GM08714 (cell line): Measurements from ENCODE around the gene EPHX1.
"Not testable (repeated sequence)": the region's sequence is repeated elsewhere in the genome, so short reads cannot be mapped to it uniquely, and the experiment has no call there.

Experiments
- H3K4me3 ChIP-seq: fragments of 200-500 bp; sonication (Bioruptor generic); 2 replicates; pipeline ENCODE4 v1.5.1; 2014; ENCODE audit warnings: mild to moderate bottlenecking, low read length, inconsistent platforms
- ZNF274 ChIP-seq: IDR thresholded peaks from 2 replicates; pipeline ENCODE4 v1.6.1; 2012; ENCODE audit warnings: mild to moderate bottlenecking, low read depth, low read length

EPHX1 gene

DNA sequence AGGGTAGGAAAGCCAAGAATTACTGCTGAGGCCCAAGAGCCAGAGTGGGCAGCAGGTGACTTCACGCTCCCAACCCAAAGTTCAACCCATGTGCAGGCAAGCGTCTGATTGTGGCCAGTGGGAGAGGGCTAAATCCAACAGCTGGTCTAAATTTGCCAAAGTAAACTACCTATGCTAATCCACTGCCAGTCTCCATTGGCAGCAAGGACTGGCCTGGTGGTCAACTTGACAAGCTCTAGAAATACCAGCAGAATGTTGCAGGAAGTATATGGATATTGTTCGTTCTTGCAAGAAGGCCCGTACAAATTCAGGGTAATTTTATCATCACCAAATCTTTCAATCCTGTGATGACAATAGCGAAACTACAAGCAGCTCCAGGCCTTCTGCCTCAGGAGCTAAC, 70.7 kb downstream of the EPHX1 start:
- H3K4me3 ChIP-seq: no peak overlapping the region; the same call in 1 of the 2 replicates
- no peak for TF ChIP-seq ZNF274

- H3K4me3 ChIP-seq: peak overlapping the region; percentile 78
- TF ChIP-seq ZNF274: no peak
These were observed 71.4 kb downstream of the EPHX1 start for GRCh38 chr1:225881081-225881958.

DNA sequence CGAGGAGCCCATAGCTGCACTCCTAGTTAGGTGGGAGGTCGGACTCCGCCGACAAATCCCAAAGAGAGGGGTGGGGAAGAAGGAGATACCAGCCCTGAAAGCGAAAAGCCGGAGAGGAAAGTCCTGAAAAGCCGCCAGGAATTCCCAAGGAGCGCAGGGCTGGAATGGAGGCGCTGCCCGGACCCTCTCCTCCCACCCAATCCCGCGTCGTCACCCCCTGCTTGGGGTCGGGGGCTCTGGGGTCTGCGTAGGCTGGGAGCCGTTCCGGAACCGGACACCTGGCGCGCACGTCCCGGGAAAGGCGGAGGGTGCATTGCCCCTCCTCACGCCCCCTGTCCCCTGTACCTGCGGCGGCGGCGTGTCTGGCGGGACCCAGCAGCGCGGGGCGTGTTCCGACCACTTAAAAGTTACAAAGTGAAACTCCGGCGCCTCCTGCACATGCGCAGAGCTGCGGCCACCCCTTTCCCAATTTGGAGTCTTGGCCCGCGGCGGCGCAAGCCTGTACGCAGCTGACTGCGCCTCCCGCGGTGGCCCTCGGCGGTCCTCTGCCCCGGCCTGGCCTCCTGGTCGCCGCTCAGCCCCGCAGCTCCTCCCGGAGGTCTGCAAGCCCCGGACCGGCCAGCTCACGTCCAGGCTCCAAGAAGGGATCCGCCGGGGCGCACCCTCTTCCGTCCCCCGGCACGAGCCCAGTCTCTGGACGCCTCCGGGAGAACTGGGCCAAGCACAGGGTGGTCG, 72.2 kb downstream of the EPHX1 start, which contains the start of gene TMEM63A:
TMEM63A (minus strand) TSS at position 422 of the 735 bp plus-strand sequence. CDS start 4,800 bp downstream, outside the sequence.
- no peak for TF ChIP-seq ZNF274
- H3K4me3 ChIP-seq: peak within 1 kb of the TSS; percentile 78

- no peak for TF ChIP-seq ZNF274
- H3K4me3 ChIP-seq: peak overlapping the region; percentile 78
These were observed 73.0 kb downstream of the EPHX1 start for GRCh38 chr1:225882694-225883615.

- no peak overlapping the region for H3K4me3 ChIP-seq
- TF ChIP-seq ZNF274: no peak
These were observed 73.8 kb downstream of the EPHX1 start for GRCh38 chr1:225883616-225884265.

- no peak overlapping the region for H3K4me3 ChIP-seq
- no peak for TF ChIP-seq ZNF274
These were observed 75.4 kb downstream of the EPHX1 start for GRCh38 chr1:225885336-225885735.

- H3K4me3 ChIP-seq: no peak overlapping the region
- TF ChIP-seq ZNF274: no peak
These were observed 76.5 kb downstream of the EPHX1 start for GRCh38 chr1:225886159-225887029.

DNA sequence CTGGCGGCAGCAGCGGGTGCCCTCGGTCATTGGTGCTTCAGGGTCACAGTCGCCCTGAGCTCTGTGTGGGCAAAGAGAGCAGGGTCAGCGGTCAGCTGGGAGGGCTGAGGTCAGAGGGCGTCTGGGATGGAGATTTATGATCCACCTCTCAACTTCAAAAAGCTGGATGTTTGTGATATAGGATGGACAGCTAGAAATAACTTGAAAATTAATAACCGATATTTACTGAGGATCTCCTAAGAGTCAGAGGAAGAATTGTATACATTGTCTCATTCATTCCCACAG, 77.0 kb downstream of the EPHX1 start:
- no peak overlapping the region for H3K4me3 ChIP-seq
- no peak for TF ChIP-seq ZNF274

DNA sequence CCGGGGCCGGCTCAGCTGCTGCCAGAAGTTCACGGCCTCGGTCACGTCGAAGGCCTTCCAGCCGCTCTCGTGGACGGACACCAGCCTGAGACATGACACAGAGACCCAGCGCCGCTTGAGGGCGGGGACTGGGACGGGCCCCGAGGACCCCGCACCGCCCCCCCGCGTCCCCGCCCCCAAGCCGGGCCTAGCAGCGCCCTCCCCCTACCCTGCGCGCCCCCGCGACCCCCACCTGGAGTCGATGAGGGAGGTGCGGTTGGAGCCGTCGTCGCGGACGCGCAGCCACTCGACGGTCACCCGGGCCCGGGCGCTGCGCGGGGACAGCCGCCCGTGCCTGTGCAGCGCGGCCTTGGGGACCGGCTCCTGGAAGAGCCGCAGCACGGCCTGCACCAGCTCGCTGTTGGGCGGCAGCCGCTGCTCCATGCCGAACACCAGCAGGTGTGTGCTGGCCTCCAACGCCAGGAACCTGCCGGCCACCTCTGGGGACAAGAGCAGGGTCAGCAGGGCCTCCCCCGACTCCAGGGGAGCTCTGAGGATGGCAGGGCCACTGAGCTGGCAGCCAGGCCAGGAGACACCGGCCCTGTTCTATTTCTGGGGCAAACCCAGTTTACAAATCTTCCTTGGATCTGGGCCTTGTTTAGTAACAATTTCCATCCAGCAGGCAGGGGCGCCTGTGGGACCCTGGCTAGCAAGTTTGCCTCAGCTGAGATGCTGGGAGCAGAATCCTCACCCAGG, 77.8 kb downstream of the EPHX1 start:
- not testable (repeated sequence) for H3K4me3 ChIP-seq

DNA sequence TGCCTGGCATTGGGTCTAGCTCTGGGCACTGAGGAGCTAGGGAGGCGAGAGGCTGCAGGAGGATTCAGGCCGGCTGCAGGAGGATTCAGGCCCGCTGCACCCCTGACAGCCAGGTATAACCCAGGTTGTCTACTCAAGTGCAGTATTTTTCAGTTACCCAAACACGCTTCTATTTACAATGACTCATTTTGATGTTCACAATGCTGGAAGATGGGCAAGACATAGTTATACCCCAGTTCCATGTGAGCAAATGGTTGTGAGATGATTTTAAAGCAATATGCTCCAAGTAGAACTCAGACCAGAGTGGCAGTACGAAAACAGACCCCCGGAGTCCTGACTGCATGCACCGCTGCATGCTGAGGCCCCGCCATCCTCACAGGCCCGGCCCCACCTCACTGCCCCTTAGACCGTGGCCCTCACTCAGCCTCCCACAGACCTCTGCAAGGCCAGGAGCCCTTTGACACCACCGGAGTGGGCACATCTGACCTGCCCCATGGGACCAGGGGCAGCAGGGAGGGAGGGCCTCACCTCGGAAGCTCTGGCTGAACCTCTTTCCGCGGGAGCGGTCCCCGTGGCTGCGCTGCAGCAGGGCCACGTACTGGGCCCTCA, 78.5 kb downstream of the EPHX1 start:
- H3K4me3 ChIP-seq: no peak overlapping the region
- no peak for TF ChIP-seq ZNF274

DNA sequence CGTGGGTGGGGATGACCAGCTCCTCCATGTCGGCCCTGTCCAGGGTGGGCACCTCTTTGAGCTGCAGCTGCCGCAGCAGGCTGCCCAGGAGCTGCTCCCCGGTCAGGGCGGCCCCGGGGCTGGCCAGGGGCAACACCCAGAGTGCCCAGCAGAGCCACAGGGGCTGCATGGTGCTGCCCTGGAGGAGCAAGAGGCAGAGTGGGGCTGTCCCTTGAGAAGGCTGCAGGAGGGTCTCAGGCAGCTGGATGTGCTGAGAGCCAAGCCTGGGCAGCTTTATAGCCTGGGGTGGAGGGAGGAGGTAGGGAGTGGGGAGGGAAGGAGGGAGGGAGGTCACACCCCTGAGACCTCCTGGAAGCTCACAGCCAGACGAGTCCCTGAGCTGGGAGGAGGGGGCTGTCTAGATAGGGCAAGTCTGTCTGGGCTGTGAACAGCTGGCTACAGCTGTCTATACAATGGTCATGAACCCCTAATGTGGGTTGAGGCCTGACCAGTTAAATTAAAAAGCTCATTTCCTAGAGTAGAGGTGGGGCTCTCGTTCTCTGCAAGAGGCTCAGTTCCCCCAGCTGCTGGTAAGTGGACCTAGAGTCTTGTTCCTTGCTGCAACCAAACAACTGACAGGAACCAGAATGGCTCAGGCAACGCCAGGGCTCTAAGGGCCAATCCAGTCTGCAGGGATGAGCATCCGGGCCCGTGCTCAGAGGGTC, 79.1 kb downstream of the EPHX1 start, which contains the start of gene LEFTY1:
LEFTY1 (minus strand) TSS at position 249 of the 704 bp plus-strand sequence; CDS start at position 169, 80 bp downstream.
- no peak for TF ChIP-seq ZNF274
- H3K4me3 ChIP-seq: no peak within 1 kb of the TSS
